Measurements from ENCODE around the gene USP47. TPM values are rescaled to one million over a fixed set of nuclear protein-coding genes. Genes with fewer than 3 reads are reported as not detected.

Gene USP47
- total and polyA plus RNA-seq, 5 donors from 2014 or later, result 35.7 to 79.0 (median 41.8) TPM

DNA sequence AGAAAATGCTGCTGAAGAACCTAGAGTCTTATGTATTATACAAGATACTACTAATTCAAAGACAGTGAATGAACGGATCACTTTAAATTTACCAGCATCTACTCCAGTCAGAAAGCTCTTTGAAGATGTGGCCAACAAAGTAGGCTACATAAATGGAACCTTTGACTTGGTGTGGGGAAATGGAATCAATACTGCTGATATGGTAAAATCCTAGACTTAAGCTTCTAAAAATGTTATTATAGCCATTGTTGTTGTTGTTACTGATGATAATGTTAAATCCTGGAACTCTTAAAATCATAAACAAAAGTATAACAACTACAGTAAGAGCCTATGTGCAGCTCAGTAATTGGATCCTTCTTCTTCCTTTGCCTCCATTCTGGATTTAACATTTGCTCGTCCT, 38.4 kb downstream of the USP47 start:
- peaks cover 0 to 3% (median 0%) of the 10 kb centered on the region in 7 donors for H3K9me3 Mint-ChIP-seq

DNA sequence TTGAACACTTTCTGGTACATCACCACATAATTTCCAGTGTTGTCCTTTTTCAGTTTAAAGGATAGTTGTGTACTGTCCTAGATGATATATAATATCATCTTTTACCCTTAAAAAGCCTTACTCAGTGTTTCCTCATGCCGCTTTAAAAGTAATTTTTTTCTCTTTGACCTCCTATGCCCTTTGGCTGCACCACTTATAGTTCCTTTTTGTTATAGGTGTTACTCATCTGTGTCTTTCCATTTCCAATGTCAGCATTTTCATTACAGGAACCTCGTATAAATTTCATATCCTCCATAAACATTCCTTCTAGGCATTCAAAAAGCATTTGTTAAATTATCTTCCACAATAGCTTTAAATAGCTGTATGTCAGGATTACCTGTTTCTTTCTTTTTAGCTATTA, 40.8 kb downstream of the USP47 start:
- H3K27ac ChIP-seq (ENCODE audit: insufficient read depth, low read length, poor library complexity, severe bottlenecking), result no peak overlapping the region
- H3K36me3 Mint-ChIP-seq, result peaks cover 41% of the 10 kb centered on the region
- ATAC-seq (ENCODE audit: low read depth in 2 of 2), result no peak

More for the DNA sequence above, 38.4 kb downstream of the USP47 start:
- Mint-ChIP-seq H3K36me3 (peaks cover 28% of the 10 kb centered on the region), H3K4me3 (no peak overlapping the region), H3K4me1 (peaks cover 49 to 65% (median 51%) of the 10 kb centered on the region in 4 donors), H3K27me3 (no peaks in the 10 kb centered on the region), H3K27ac (no peak overlapping the region)
- Histone ChIP-seq H3K36me3 (ENCODE audit: control insufficient read depth, insufficient read depth, low read length) (peaks cover 16% of the 10 kb centered on the region), H3K9me3 (ENCODE audit: control insufficient read depth in 2 of 2, low read length in 2 of 2) (no peaks in the 10 kb centered on the region), H3K4me3 (ENCODE audit: low read depth, low read length) (no peak overlapping the region), H3K27me3 (ENCODE audit: control insufficient read depth, insufficient read depth, low read length) (no peaks in the 10 kb centered on the region), H3K4me1 (ENCODE audit: control insufficient read depth, insufficient read depth, low read length, poor library complexity, severe bottlenecking) (peaks cover 18% of the 10 kb centered on the region), H3K27ac (ENCODE audit: insufficient read depth, low read length, poor library complexity, severe bottlenecking) (no peak overlapping the region)
- DNase-seq (no peak), ATAC-seq (ENCODE audit: low read depth in 2 of 2) (no peak)

DNA sequence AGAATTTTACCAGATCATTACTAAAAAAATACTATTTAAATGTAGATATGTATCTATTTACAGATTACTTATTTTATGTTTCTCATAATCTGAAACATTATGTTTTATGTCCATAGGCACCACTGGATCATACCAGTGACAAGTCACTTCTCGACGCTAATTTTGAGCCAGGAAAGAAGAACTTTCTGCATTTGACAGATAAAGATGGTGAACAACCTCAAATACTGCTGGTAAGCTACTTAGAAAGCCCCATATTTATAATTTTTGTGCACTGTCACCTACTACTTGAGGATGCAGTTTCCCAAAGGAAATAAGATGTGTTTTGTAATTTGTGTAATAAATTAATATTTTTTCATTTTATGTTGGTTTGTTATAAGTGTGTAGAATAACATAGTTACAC, 42.6 kb downstream of the USP47 start:
- Mint-ChIP-seq H3K9me3 (peaks cover 0 to 5% (median 0%) of the 10 kb centered on the region in 7 donors), H3K36me3 (peaks cover 58% of the 10 kb centered on the region), H3K4me3 (no peak overlapping the region), H3K27me3 (no peaks in the 10 kb centered on the region), H3K27ac (no peak overlapping the region), H3K4me1 (peaks cover 40 to 54% (median 46%) of the 10 kb centered on the region in 4 donors)
- H3K27me3 ChIP-seq (ENCODE audit: control insufficient read depth, insufficient read depth, low read length), result no peaks in the 10 kb centered on the region
- DNase-seq, result no peak
- H3K9me3 ChIP-seq (ENCODE audit: control insufficient read depth in 2 of 2, low read length in 2 of 2), result no peaks in the 10 kb centered on the region
- H3K36me3 ChIP-seq (ENCODE audit: control insufficient read depth, insufficient read depth, low read length), result peaks cover 41% of the 10 kb centered on the region
- H3K4me3 ChIP-seq (ENCODE audit: low read depth, low read length), result no peak overlapping the region
- H3K27ac ChIP-seq (ENCODE audit: insufficient read depth, low read length, poor library complexity, severe bottlenecking), result no peak overlapping the region
- peaks cover 11% of the 10 kb centered on the region for H3K4me1 ChIP-seq (ENCODE audit: control insufficient read depth, insufficient read depth, low read length, poor library complexity, severe bottlenecking)
- no peak for ATAC-seq (ENCODE audit: low read depth in 2 of 2)

More for the DNA sequence above, 40.8 kb downstream of the USP47 start:
- no peaks in the 10 kb centered on the region for H3K27me3 ChIP-seq (ENCODE audit: control insufficient read depth, insufficient read depth, low read length)
- Mint-ChIP-seq H3K9me3 (peaks cover 0 to 3% (median 0%) of the 10 kb centered on the region in 7 donors), H3K4me3 (no peak overlapping the region), H3K4me1 (peaks cover 40 to 51% (median 44%) of the 10 kb centered on the region in 4 donors), H3K27ac (no peak overlapping the region), H3K27me3 (no peaks in the 10 kb centered on the region)
- DNase-seq, result no peak
- H3K4me1 ChIP-seq (ENCODE audit: control insufficient read depth, insufficient read depth, low read length, poor library complexity, severe bottlenecking), result peaks cover 11% of the 10 kb centered on the region
- peaks cover 35% of the 10 kb centered on the region for H3K36me3 ChIP-seq (ENCODE audit: control insufficient read depth, insufficient read depth, low read length)
- H3K9me3 ChIP-seq (ENCODE audit: control insufficient read depth in 2 of 2, low read length in 2 of 2), result no peaks in the 10 kb centered on the region
- no peak overlapping the region for H3K4me3 ChIP-seq (ENCODE audit: low read depth, low read length)

DNA sequence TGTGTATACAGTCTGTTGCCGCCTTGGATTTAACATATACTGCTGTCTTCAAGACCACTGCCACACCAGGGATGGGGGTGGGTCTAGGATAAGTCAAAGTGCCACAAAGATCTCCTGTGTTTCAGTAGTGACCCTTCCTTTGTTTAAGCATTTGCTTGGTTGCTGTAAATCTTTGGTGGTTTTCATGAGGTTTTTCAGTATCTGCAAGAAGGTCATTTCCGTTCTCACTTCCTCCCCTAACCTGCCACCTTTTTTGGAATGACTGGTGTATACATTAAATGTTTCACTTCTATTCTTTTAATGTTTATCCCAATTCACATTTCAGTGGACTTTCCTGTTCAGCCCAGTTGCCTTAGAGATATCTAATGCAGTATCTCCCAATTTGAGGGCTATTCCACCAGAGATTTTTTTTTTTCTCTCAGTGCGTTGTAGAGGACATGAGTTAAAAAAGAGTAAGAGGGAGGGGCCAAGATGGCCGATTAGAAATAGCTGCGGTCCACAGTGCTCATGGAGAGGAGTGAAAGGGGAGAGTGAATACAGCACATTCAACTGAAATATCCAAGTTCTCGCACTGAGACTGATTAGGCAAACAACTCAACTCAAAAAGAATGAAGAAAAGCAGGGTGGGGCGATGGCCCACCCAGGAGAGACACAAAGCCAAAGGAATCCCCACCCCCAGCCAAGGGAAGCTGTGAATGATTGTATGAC, 43.2 kb downstream of the USP47 start:
- peaks cover 61% of the 10 kb centered on the region for H3K36me3 Mint-ChIP-seq
- peaks cover 11% of the 10 kb centered on the region for H3K4me1 ChIP-seq (ENCODE audit: control insufficient read depth, insufficient read depth, low read length, poor library complexity, severe bottlenecking)
- peak overlapping the region in 1 of 3 donors; percentile 15 for H3K27ac Mint-ChIP-seq
- peaks cover 0 to 5% (median 0%) of the 10 kb centered on the region in 7 donors for H3K9me3 Mint-ChIP-seq
- peaks cover 41 to 55% (median 46%) of the 10 kb centered on the region in 4 donors for H3K4me1 Mint-ChIP-seq
- no peaks in the 10 kb centered on the region for H3K27me3 Mint-ChIP-seq
- H3K27ac ChIP-seq (ENCODE audit: insufficient read depth, low read length, poor library complexity, severe bottlenecking), result no peak overlapping the region
- ATAC-seq (ENCODE audit: low read depth in 2 of 2) (no peak), DNase-seq (peak in 1 of 3 donors; percentile 47)
- peak overlapping the region in 1 of 4 donors; percentile 2 for H3K4me3 Mint-ChIP-seq
- peaks cover 41% of the 10 kb centered on the region for H3K36me3 ChIP-seq (ENCODE audit: control insufficient read depth, insufficient read depth, low read length)
- H3K27me3 ChIP-seq (ENCODE audit: control insufficient read depth, insufficient read depth, low read length), result no peaks in the 10 kb centered on the region
- H3K4me3 ChIP-seq (ENCODE audit: low read depth, low read length), result no peak overlapping the region
- no peaks in the 10 kb centered on the region for H3K9me3 ChIP-seq (ENCODE audit: control insufficient read depth in 2 of 2, low read length in 2 of 2)

DNA sequence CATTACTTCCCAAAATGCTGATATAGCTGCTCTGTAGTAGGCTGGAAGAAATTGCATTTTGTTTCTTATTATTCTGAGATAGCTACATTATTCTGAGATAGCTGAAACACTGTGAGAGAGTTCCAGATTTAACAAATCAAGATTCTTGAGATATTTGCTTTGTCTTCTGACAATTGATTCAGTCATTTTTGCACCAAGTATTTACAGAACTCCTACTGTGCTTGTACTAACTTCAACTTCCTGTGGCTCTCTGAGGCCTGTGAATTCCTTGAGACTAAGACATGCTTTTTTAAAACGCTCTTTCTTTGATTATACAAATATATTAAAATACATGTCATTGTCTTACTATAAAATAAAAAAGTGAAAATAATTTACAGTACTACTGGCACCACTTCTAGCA, 52.7 kb downstream of the USP47 start:
- no peaks in the 10 kb centered on the region for H3K9me3 ChIP-seq (ENCODE audit: control insufficient read depth in 2 of 2, low read length in 2 of 2)
- no peak overlapping the region for H3K4me3 Mint-ChIP-seq
- H3K4me3 ChIP-seq (ENCODE audit: low read depth, low read length), result no peak overlapping the region
- H3K9me3 Mint-ChIP-seq, result no peaks in the 10 kb centered on the region
- H3K27me3 Mint-ChIP-seq, result no peaks in the 10 kb centered on the region
- ATAC-seq (ENCODE audit: low read depth in 2 of 2) (no peak), DNase-seq (no peak)
- H3K4me1 ChIP-seq (ENCODE audit: control insufficient read depth, insufficient read depth, low read length, poor library complexity, severe bottlenecking), result no peaks in the 10 kb centered on the region
- no peak overlapping the region for H3K27ac Mint-ChIP-seq
- peaks cover 17 to 35% (median 19%) of the 10 kb centered on the region in 4 donors for H3K4me1 Mint-ChIP-seq
- H3K27me3 ChIP-seq (ENCODE audit: control insufficient read depth, insufficient read depth, low read length), result no peaks in the 10 kb centered on the region
- H3K36me3 Mint-ChIP-seq, result peaks cover 25% of the 10 kb centered on the region
- peaks cover 40% of the 10 kb centered on the region for H3K36me3 ChIP-seq (ENCODE audit: control insufficient read depth, insufficient read depth, low read length)
- no peak overlapping the region for H3K27ac ChIP-seq (ENCODE audit: insufficient read depth, low read length, poor library complexity, severe bottlenecking)

DNA sequence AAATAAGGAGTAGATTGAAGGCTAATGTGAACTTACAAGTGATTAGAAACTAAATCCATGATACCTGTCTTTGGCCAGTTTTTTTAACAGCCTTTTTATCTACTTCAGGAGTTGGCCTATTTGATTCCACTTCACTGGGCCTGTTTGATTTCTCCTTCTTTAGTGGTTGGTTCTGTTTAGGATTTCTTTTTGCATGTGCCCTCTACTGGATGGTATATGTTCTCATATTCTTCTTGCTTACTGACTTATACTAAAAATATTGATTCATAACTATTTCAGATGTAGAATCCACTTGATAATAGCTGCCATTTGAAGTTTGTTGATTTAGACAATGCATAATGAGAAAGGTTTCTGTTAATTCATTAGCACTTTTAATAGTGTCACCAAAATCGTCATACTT, 53.9 kb downstream of the USP47 start:
- H3K36me3 ChIP-seq (ENCODE audit: control insufficient read depth, insufficient read depth, low read length), result peaks cover 43% of the 10 kb centered on the region
- H3K27me3 ChIP-seq (ENCODE audit: control insufficient read depth, insufficient read depth, low read length), result no peaks in the 10 kb centered on the region
- Mint-ChIP-seq H3K4me1 (peaks cover 9 to 25% (median 16%) of the 10 kb centered on the region in 4 donors), H3K27ac (peak overlapping the region in 2 of 3 donors; percentile 3 to 33), H3K27me3 (no peaks in the 10 kb centered on the region), H3K36me3 (peaks cover 25% of the 10 kb centered on the region), H3K4me3 (no peak overlapping the region), H3K9me3 (no peaks in the 10 kb centered on the region)
- H3K27ac ChIP-seq (ENCODE audit: insufficient read depth, low read length, poor library complexity, severe bottlenecking), result no peak overlapping the region
- H3K9me3 ChIP-seq (ENCODE audit: control insufficient read depth in 2 of 2, low read length in 2 of 2), result no peaks in the 10 kb centered on the region
- ATAC-seq (ENCODE audit: low read depth in 2 of 2) (no peak), DNase-seq (no peak)
- H3K4me3 ChIP-seq (ENCODE audit: low read depth, low read length), result no peak overlapping the region
- no peaks in the 10 kb centered on the region for H3K4me1 ChIP-seq (ENCODE audit: control insufficient read depth, insufficient read depth, low read length, poor library complexity, severe bottlenecking)

DNA sequence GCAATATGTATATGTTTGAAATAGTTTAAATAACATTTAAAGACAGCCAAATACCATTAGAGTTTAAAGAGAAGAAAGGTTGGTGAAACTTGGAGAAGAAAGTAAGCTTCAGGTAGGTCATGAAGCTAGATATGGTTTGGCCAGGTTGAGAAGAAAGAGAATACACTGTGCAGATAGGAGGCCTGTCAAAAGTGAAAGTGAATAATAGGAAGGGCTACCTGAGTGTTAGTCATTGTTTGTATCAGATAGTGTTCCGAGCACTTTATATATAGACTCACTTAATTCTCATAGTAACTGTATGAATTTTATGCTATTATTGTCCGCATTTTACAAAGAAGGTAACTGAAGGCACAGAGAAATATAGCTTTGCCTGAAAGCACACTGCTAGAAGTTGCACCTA, 56.9 kb downstream of the USP47 start:
- H3K36me3 ChIP-seq (ENCODE audit: control insufficient read depth, insufficient read depth, low read length), result peaks cover 37% of the 10 kb centered on the region
- H3K9me3 ChIP-seq (ENCODE audit: control insufficient read depth in 2 of 2, low read length in 2 of 2), result no peaks in the 10 kb centered on the region
- Mint-ChIP-seq H3K27me3 (no peaks in the 10 kb centered on the region), H3K4me3 (no peak overlapping the region), H3K9me3 (no peaks in the 10 kb centered on the region), H3K4me1 (peaks cover 4 to 16% (median 14%) of the 10 kb centered on the region in 4 donors), H3K36me3 (peaks cover 27% of the 10 kb centered on the region), H3K27ac (peak overlapping the region in 1 of 3 donors; percentile 31)
- H3K27ac ChIP-seq (ENCODE audit: insufficient read depth, low read length, poor library complexity, severe bottlenecking), result no peak overlapping the region
- no peak for DNase-seq
- no peaks in the 10 kb centered on the region for H3K4me1 ChIP-seq (ENCODE audit: control insufficient read depth, insufficient read depth, low read length, poor library complexity, severe bottlenecking)
- no peak overlapping the region for H3K4me3 ChIP-seq (ENCODE audit: low read depth, low read length)
- ATAC-seq (ENCODE audit: low read depth in 2 of 2), result peak in 1 of 2 donors; percentile 31
- no peaks in the 10 kb centered on the region for H3K27me3 ChIP-seq (ENCODE audit: control insufficient read depth, insufficient read depth, low read length)

DNA sequence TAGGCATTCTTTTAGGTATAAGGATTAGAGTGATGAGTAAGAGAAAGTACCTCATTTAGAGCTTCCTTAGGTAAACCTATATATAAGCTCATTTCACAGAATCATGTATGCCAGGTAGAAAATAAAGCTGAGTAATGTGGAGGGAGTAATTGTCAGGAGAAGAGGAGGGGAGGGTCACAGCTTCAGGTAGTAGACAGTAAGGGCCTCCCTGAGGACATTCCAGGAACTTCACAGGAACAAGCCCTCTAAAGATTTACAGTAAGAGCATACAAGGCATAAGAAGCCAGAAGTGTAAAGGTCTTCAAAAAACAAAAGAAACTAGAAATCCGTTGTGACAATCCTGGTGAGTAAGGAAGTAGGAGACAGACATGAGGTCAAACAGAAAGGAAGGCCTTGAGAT, 57.6 kb downstream of the USP47 start:
- H3K27ac Mint-ChIP-seq, result peak overlapping the region in 2 of 3 donors; percentile 61 to 65
- peaks cover 4 to 16% (median 15%) of the 10 kb centered on the region in 4 donors for H3K4me1 Mint-ChIP-seq
- DNase-seq, result no peak
- no peak for ATAC-seq (ENCODE audit: low read depth in 2 of 2)
- H3K4me1 ChIP-seq (ENCODE audit: control insufficient read depth, insufficient read depth, low read length, poor library complexity, severe bottlenecking), result no peaks in the 10 kb centered on the region
- H3K9me3 Mint-ChIP-seq, result no peaks in the 10 kb centered on the region
- no peaks in the 10 kb centered on the region for H3K9me3 ChIP-seq (ENCODE audit: control insufficient read depth in 2 of 2, low read length in 2 of 2)
- H3K27ac ChIP-seq (ENCODE audit: insufficient read depth, low read length, poor library complexity, severe bottlenecking), result no peak overlapping the region
- H3K4me3 Mint-ChIP-seq, result no peak overlapping the region
- peaks cover 33% of the 10 kb centered on the region for H3K36me3 Mint-ChIP-seq
- H3K4me3 ChIP-seq (ENCODE audit: low read depth, low read length), result no peak overlapping the region
- H3K27me3 ChIP-seq (ENCODE audit: control insufficient read depth, insufficient read depth, low read length), result no peaks in the 10 kb centered on the region
- peaks cover 41% of the 10 kb centered on the region for H3K36me3 ChIP-seq (ENCODE audit: control insufficient read depth, insufficient read depth, low read length)
- H3K27me3 Mint-ChIP-seq, result no peaks in the 10 kb centered on the region
